GM21619 (cell line): ENCODE results near the gene ATXN7L2.

ENCODE experiments used
- ATAC-seq: cut with Tn5 transposase; IDR thresholded peaks from one replicate; pipeline ENCODE4 v1.9.1; 2021; ENCODE audit not compliant: unreplicated experiment

The ATXN7L2 gene

GRCh38 chr1:109521002-109521951 is 37.6 kb downstream of the ATXN7L2 start:
- no peak for ATAC-seq

GRCh38 chr1:109522026-109522425 is 38.3 kb downstream of the ATXN7L2 start:
- no peak for ATAC-seq

GRCh38 chr1:109523706-109524105 is 40.0 kb downstream of the ATXN7L2 start:
- no peak for ATAC-seq

- ATAC-seq, result peak; percentile 66
Measured at GRCh38 chr1:109527098-109527811, 43.5 kb downstream of the ATXN7L2 start.

- ATAC-seq, result no peak
Measured at GRCh38 chr1:109527846-109528695, 44.4 kb downstream of the ATXN7L2 start.

- no peak for ATAC-seq
Measured at GRCh38 chr1:109528712-109529111, 45.0 kb downstream of the ATXN7L2 start.

GRCh38 chr1:109529881-109530456 is 46.3 kb downstream of the ATXN7L2 start:
- no peak for ATAC-seq

- no peak for ATAC-seq
Measured at GRCh38 chr1:109530457-109531087, 46.9 kb downstream of the ATXN7L2 start.

GRCh38 chr1:109531380-109531779 is 47.7 kb downstream of the ATXN7L2 start:
- ATAC-seq, result no peak

- no peak for ATAC-seq
Measured at GRCh38 chr1:109531826-109532364, 48.2 kb downstream of the ATXN7L2 start.

GRCh38 chr1:109532365-109533136 is 48.8 kb downstream of the ATXN7L2 start:
- ATAC-seq, result peak; percentile 83

GRCh38 chr1:109534307-109534858 is 50.7 kb downstream of the ATXN7L2 start:
- ATAC-seq, result no peak

GRCh38 chr1:109535481-109535880 is 51.8 kb downstream of the ATXN7L2 start:
- no peak for ATAC-seq

GRCh38 chr1:109535971-109536491 is 52.3 kb downstream of the ATXN7L2 start:
- no peak for ATAC-seq

GRCh38 chr1:109537450-109538178 is 53.9 kb downstream of the ATXN7L2 start:
- no peak for ATAC-seq

GRCh38 chr1:109538827-109539555 is 55.3 kb downstream of the ATXN7L2 start:
- ATAC-seq, result no peak

- ATAC-seq, result no peak
Measured at GRCh38 chr1:109539676-109540075, 56.0 kb downstream of the ATXN7L2 start, which contains the start of gene GPR61. Gene GPR61, plus strand, starts transcription at chr1:109539872. Its CDS starts 3,151 bp downstream, at chr1:109543023.
